PC-9 (cell line): ENCODE data around the gene ISG15.

Experiments used
- CTCF ChIP-seq: fragments of 200-600 bp; sonication (generic); conservative IDR thresholded peaks from 2 replicates; pipeline ENCODE4 v1.6.1; 2017; ENCODE audit warnings: mixed run types, antibody characterized with exemption, mild to moderate bottlenecking, moderate library complexity
- EZH2 ChIP-seq: fragments of 200-600 bp; sonication (generic); IDR thresholded peaks from 2 replicates; pipeline ENCODE4 v1.8.0; 2017; ENCODE audit warnings: antibody characterized with exemption, low read depth

- TF ChIP-seq CTCF (no peak), EZH2 (no peak)
Measured at GRCh38 chr1:1024771-1025699, 11.7 kb downstream of the ISG15 start.
